Measurements from ENCODE around the gene KCND2. TPM values are rescaled to one million over a fixed set of nuclear protein-coding genes. Genes with fewer than 3 reads are reported as not detected.

Gene KCND2
- total RNA-seq, 1 experiment from 2014 or later = 0.33 TPM

- Histone ChIP-seq H3K9ac (ENCODE audit: low read length) (no peak overlapping the region), H3K4me3 (ENCODE audit: low read length) (no peak overlapping the region), H3K27ac (ENCODE audit: low read length) (no peak overlapping the region), H3K4me1 (ENCODE audit: insufficient read depth, low read length) (peaks cover 17% of the 10 kb centered on the region), H3K27me3 (ENCODE audit: low read length) (no peaks in the 10 kb centered on the region), H3K4me2 (ENCODE audit: low read length) (no peak overlapping the region), H4K20me1 (ENCODE audit: low read length) (no peaks in the 10 kb centered on the region), H3K36me3 (ENCODE audit: low read depth, low read length) (no peaks in the 10 kb centered on the region), H3F3A (ENCODE audit: low read length, unreplicated experiment) (no peaks in the 10 kb centered on the region), H3K79me2 (ENCODE audit: low read length) (no peaks in the 10 kb centered on the region), H3K9me2 (replicated peaks; ENCODE audit: low read length) (no peaks in the 10 kb centered on the region), H3K9me3 (ENCODE audit: low read length) (no peaks in the 10 kb centered on the region), H2AFZ (ENCODE audit: low read length) (no peak overlapping the region)
- TF ChIP-seq, protein P1, sequence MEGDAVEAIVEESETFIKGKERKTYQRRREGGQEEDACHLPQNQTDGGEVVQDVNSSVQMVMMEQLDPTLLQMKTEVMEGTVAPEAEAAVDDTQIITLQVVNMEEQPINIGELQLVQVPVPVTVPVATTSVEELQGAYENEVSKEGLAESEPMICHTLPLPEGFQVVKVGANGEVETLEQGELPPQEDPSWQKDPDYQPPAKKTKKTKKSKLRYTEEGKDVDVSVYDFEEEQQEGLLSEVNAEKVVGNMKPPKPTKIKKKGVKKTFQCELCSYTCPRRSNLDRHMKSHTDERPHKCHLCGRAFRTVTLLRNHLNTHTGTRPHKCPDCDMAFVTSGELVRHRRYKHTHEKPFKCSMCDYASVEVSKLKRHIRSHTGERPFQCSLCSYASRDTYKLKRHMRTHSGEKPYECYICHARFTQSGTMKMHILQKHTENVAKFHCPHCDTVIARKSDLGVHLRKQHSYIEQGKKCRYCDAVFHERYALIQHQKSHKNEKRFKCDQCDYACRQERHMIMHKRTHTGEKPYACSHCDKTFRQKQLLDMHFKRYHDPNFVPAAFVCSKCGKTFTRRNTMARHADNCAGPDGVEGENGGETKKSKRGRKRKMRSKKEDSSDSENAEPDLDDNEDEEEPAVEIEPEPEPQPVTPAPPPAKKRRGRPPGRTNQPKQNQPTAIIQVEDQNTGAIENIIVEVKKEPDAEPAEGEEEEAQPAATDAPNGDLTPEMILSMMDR (conservative IDR thresholded peaks at IDR 0.05; ENCODE audit: low read depth, low read length) = no peak
- no peak for TF ChIP-seq EZH2 (IDR thresholded peaks at IDR 0.05; ENCODE audit: low read length, unreplicated experiment)
- no peak for TF ChIP-seq EZH2phosphoT487 (IDR thresholded peaks at IDR 0.05; ENCODE audit: borderline replicate concordance, low read length)
- CTCF ChIA-PET = no interaction called here
- no TSS peak for BruUV-seq (replicated peaks)
- intact Hi-C loops (cut with micrococcal nuclease) = no loop called here
- no peak for DNase-seq
- POLR2A ChIA-PET (ENCODE audit: unreplicated experiment) = no interaction called here
- ATAC-seq = no peak
Observed at GRCh38 chr7:120738816-120739215, 465.8 kb downstream of the KCND2 start.

DNA sequence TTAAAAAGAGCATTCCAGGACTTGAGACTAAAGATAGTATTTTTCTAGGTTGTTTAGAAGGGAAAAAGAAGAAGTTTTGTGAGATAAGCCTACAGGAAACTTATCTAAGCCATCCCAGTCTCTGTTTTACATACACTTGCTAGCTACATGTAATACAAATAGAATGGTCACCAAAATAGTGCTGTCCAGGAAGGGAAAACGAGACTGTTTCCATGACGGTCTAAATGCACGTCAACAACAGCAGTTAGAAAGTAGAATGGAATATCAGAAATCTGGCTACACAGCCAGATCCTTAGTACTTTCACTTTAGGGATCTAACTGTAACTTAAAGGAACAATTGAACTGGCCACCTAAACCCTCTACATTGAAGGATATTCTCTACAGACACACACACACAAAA, 467.4 kb downstream of the KCND2 start:
- ChIA-PET CTCF (no interaction called here), POLR2A (ENCODE audit: unreplicated experiment) (no interaction called here)
- DNase-seq (no peak), ATAC-seq (no peak)
- H3K27ac ChIP-seq (ENCODE audit: low read length) = no peak overlapping the region
- H2AFZ ChIP-seq (ENCODE audit: low read length) = peak overlapping the region; percentile 32; the same call in 1 of the 2 replicates
- no peak overlapping the region for H3K9ac ChIP-seq (ENCODE audit: low read length)
- no peak overlapping the region for H3K4me3 ChIP-seq (ENCODE audit: low read length)
- no peaks in the 10 kb centered on the region for H3K36me3 ChIP-seq (ENCODE audit: low read depth, low read length)
- H4K20me1 ChIP-seq (ENCODE audit: low read length) = no peaks in the 10 kb centered on the region
- no peaks in the 10 kb centered on the region for H3K9me2 ChIP-seq (replicated peaks; ENCODE audit: low read length)
- no peaks in the 10 kb centered on the region for H3K79me2 ChIP-seq (ENCODE audit: low read length)
- intact Hi-C loops (cut with micrococcal nuclease) = loop anchor here (5.0 kb wide), 1 partner anchor 212 kb away; the partner anchor contains the start of gene ING3
- TF ChIP-seq, protein P1 (conservative IDR thresholded peaks at IDR 0.05; ENCODE audit: low read depth, low read length) = no peak
- TF ChIP-seq EZH2phosphoT487 (IDR thresholded peaks at IDR 0.05; ENCODE audit: borderline replicate concordance, low read length) (no peak), EZH2 (IDR thresholded peaks at IDR 0.05; ENCODE audit: low read length, unreplicated experiment) (no peak)
- H3K9me3 ChIP-seq (ENCODE audit: low read length) = no peaks in the 10 kb centered on the region
- peaks cover 18% of the 10 kb centered on the region for H3K4me1 ChIP-seq (ENCODE audit: insufficient read depth, low read length)
- no TSS peak for BruUV-seq (replicated peaks)
- no peak overlapping the region for H3K4me2 ChIP-seq (ENCODE audit: low read length)
- H3K27me3 ChIP-seq (ENCODE audit: low read length) = no peaks in the 10 kb centered on the region
- H3F3A ChIP-seq (ENCODE audit: low read length, unreplicated experiment) = no peaks in the 10 kb centered on the region

DNA sequence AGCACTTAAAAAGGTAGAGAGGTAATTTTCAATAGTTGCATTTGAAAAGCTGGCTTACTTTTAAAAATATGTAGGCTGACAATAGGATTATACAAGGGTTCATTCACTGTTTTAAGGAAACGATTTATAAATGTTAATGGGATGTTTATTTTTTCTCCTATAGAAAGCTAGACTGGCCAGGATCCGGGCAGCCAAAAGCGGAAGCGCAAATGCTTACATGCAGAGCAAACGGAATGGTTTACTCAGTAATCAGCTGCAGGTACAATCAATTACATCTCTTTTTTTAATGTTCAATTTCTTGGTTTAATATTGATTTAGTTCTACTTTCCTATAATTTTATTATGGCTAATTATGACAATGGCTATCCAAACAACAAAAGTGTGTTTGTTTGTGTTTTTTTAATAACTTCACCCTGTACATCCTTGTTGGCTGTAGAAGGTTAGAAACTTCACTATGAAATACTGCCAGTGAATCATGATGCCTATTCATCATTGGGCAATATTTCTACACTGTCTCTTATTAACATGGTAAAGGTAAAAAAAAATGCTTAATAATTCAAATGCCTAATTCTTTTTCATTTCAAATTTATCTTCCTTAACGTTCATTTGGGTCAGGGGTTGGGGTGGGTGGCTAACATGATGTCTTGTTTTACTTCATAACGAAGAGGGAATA, 468.5 kb downstream of the KCND2 start:
- TF ChIP-seq, protein P1 (conservative IDR thresholded peaks at IDR 0.05; ENCODE audit: low read depth, low read length) = no peak
- TF ChIP-seq EZH2 (IDR thresholded peaks at IDR 0.05; ENCODE audit: low read length, unreplicated experiment) = no peak
- BruUV-seq (replicated peaks) = no TSS peak

More for the DNA sequence above, 468.5 kb downstream of the KCND2 start:
- H3K4me2 ChIP-seq (ENCODE audit: low read length) = peak overlapping the region; percentile 38; the same call in 1 of the 2 replicates
- 0 out of 2 replicates have a peak overlapping the region, but pooled peaks have one; percentile 38 for H2AFZ ChIP-seq (ENCODE audit: low read length)
- no peak overlapping the region for H3K4me3 ChIP-seq (ENCODE audit: low read length)
- H4K20me1 ChIP-seq (ENCODE audit: low read length) = no peaks in the 10 kb centered on the region
- H3K36me3 ChIP-seq (ENCODE audit: low read depth, low read length) = no peaks in the 10 kb centered on the region
- H3K9me2 ChIP-seq (replicated peaks; ENCODE audit: low read length) = no peaks in the 10 kb centered on the region
- ATAC-seq = peak; percentile 29; the same call in 1 of the 2 replicates
- no peaks in the 10 kb centered on the region for H3K9me3 ChIP-seq (ENCODE audit: low read length)
- CTCF ChIA-PET = no interaction called here
- H3K4me1 ChIP-seq (ENCODE audit: insufficient read depth, low read length) = peaks cover 18% of the 10 kb centered on the region
- no peaks in the 10 kb centered on the region for H3F3A ChIP-seq (ENCODE audit: low read length, unreplicated experiment)
- DNase-seq = no peak
- no peaks in the 10 kb centered on the region for H3K79me2 ChIP-seq (ENCODE audit: low read length)
- no peaks in the 10 kb centered on the region for H3K27me3 ChIP-seq (ENCODE audit: low read length)
- no peak overlapping the region for H3K27ac ChIP-seq (ENCODE audit: low read length)
- H3K9ac ChIP-seq (ENCODE audit: low read length) = no peak overlapping the region
- intact Hi-C loops (cut with micrococcal nuclease) = loop anchor here (5.0 kb wide), 1 partner anchor 211 kb away; the partner anchor contains the start of gene ING3
- POLR2A ChIA-PET (ENCODE audit: unreplicated experiment) = no interaction called here

Data from PC-3 (cell line).